NK-92 treated with Interleukin-12 subunit alpha and Interleukin-12 subunit beta, amount 100 ng/mL, for 24 hours (cell line): Measurements from ENCODE around the gene DIP2C.

Experiments used
- DNase-seq: peaks from one replicate; lab custom pipeline; 2025; lab: John Stamatoyannopoulos, UW

The DIP2C gene

DNA sequence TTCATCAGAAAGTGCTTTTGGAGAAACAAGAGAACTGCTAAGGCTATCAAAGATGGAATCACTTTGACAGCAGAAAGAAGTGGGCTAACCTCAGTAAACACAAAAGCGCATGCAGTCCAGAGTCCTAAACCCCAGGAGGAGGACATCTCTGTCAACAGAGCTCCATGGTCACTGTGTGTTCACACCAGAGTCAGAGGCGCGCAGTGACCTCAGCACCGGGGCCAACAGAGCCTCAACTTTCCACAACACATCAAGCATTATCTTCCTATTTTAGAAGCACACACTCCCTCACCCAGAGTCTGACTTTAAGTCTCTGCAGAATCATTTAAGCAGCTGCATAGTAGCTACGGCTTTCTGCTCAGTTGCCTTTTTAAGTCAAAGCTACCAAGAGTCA, 195.3 kb downstream of the DIP2C start:
- no peak for DNase-seq

DNA sequence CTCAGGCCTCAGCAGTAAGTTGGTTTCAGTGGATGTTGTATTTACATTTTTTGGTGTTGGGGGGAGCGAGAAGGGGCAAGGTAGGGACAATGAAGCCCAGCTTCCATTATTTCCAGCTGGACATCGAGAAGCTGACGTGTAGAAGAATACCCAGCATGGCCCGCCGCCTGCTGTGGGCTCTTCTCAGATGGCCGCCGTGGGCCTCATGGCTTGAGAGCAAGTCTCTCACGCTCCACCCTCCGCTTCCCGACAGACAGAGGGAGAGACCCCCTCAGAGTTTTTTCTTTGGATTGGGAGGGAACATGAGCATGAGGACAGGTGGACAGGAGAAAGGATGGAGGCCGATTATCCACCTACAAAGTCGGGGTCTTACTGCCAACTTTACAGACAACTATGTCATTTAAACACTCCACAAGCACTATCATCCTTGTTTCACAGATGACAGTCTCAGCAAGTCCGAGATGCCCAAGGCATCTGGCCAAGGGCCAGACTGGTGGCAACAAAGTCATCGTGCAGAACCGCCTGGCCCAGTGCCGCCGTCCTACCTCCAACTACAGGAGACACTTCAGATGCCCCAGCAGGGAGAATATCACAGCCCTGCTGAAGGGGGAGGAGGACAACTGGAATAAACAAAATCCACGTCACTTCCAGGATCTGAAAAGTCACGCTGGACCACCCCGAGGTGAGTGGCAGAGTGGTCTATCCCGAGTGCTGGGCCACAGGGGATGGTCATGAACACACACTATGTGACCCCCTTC, 195.9 kb downstream of the DIP2C start:
- no peak for DNase-seq

- DNase-seq, result no peak
These were observed 196.6 kb downstream of the DIP2C start for GRCh38 chr10:492836-493235.

GRCh38 chr10:491667-492424, 197.6 kb downstream of the DIP2C start:
- no peak for DNase-seq

- no peak for DNase-seq
These were observed 198.4 kb downstream of the DIP2C start for GRCh38 chr10:490891-491571.

DNA sequence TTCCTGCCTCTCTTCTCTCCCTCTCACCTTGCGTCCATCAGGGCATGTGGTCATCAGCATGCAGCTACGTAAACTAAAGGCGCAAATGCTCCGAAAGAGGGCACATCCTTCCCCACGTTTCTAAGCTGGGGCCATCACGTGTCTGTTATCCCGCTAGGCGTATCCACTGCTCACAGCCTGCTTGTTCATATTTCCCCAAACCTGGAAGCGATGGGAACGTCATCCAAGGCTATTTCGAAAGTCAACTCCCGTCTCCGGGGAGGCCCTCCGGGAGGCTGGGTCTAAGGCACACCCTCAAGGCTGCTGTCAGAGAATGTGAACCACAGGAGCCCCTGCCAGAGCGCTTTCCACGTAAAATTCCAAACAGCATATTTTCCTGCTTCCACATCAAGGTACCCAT, 199.2 kb downstream of the DIP2C start:
- DNase-seq, result no peak

DNA sequence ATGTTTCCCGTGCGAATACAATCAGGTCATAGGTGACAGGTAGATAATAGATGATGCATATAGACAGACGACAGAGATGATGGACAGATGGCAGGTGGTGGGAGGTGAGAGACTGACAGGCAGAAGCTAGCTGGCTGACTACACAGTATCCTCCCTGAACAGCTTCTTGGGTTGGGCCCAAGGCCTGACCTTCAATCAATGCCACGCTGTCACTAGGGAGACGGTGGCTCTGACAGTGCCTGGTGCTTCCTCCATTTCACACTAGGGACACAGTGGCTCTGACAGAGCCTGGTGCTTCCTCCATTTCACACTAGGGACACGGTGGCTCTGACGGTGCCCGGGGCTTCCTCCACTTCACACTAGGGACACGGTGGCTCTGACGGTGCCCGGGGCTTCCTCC, 200.1 kb downstream of the DIP2C start:
- DNase-seq, result no peak

- no peak for DNase-seq
These were observed 200.6 kb downstream of the DIP2C start for GRCh38 chr10:488933-489215.

- no peak for DNase-seq
These were observed 201.2 kb downstream of the DIP2C start for GRCh38 chr10:488081-488932.

DNA sequence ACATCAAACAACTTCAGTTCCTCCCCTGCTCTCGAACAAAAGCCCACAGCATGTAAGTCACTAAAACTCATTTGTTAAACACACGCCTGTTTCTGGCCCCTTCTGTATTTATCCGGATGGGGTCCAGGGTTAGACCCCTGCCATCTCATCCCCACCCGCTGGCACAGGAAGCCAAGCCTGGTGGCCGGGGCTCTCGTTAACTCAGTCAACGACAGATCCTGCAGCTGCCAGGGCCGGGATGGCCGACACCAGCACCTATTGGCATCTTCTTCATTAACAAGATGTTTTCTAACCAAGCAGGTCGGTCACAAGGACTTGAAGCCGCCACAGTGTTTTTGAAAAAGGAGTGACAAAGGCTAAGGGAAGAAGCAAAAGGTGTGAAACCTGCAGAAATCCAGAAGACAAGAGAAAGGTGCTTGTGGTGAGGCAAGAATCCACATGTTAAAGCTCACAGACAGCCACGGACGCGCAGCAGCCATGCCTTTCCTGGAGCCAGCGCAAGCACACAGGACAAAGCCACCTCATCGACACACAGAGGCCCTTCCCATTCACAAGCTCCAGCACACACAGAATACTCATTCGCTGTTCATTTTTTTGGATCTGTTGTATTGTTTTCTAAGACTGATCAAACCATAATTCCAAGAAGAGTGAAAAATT, 202.7 kb downstream of the DIP2C start:
- no peak for DNase-seq

DNA sequence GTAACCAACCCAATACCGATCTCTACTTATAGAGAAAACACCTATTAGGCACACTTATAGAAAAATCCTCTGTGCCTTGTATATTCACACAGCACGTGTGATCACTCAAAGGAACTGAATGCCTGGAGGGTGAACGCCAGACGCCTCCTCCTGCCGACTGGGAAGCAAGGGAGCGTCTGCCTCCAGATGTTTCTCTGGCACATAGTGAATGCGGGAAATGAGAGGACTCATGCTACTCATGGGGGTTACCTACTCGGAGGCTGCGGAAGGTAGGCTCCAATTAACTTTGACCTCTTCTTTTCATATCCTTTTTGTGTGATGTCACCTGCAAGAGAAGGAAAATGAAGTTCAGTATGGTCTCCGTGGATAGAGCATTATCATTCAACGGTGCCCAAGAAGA, 203.3 kb downstream of the DIP2C start:
- DNase-seq, result no peak

DNA sequence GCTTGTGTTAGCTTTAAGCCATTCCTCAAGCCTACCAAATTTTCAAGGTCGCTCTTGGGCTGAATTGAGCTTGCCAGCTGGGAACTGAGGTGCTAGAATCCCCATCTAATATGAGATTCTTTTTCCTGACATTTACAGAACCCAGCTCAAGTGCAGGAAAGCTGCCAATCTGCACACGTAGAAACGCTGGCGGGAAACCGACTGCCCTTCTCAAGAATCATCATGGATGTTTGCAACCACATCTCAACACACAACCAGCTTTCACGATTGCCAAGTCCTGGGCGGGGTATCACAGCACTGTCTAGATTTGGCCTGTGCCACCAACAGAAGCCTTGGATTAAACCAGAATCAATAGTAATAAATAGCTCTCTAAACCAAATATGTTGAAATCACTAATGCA, 203.7 kb downstream of the DIP2C start:
- no peak for DNase-seq

GRCh38 chr10:484925-485661, 204.4 kb downstream of the DIP2C start:
- no peak for DNase-seq

GRCh38 chr10:484441-484924, 205.0 kb downstream of the DIP2C start:
- DNase-seq, result no peak

- DNase-seq, result no peak
These were observed 206.2 kb downstream of the DIP2C start for GRCh38 chr10:483261-483660.

- DNase-seq, result no peak
These were observed 206.6 kb downstream of the DIP2C start for GRCh38 chr10:482848-483247.

GRCh38 chr10:482051-482501, 207.4 kb downstream of the DIP2C start:
- no peak for DNase-seq

GRCh38 chr10:481628-482027, 207.8 kb downstream of the DIP2C start:
- DNase-seq, result no peak

DNA sequence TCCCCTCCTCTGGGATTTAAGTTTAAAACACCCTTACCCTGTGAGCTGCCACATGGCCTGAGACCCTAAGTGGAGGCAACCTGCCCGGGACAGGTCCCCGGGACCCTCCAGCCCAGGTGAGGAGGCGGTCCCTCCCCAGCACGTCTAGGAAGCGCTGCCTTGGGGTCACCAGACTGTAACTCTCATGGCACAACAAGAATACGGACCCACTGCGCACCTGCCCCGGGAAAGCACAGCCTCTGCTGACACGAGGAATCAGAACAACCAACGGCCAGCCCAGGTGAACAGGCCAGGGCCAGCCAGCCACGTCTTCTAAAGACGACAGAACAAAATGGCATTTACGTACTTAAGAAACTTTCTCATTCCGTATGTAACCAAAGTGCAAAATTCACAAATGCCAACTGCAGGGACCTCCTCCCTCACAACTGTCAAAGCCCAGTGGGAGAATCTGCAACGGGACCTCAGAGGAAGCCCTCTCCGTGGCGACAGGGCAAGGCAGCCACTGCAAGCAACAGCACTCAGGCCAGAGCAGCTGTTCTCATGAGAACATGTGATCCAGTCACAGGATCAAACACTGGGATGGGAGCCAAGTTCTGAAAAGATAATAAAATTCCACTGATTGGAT, 208.4 kb downstream of the DIP2C start:
- no peak for DNase-seq

- DNase-seq, result no peak
These were observed 209.0 kb downstream of the DIP2C start for GRCh38 chr10:480498-480927.
